Stimulated activated CD8-positive, alpha-beta memory T cell treated with anti-CD3 and anti-CD28 coated beads, Interleukin-4, amount 100 ng/mL, for 48 hours (primary cell): ENCODE measurements around the gene MTRR.
"Not testable (repeated sequence)": the region's sequence is repeated elsewhere in the genome, so short reads cannot be mapped to it uniquely, and the experiment has no call there.

ENCODE experiments used
- DNase-seq: peaks from one replicate; pipeline ENCODE4 v3.0.0-alpha.2; 2020

Gene MTRR

DNA sequence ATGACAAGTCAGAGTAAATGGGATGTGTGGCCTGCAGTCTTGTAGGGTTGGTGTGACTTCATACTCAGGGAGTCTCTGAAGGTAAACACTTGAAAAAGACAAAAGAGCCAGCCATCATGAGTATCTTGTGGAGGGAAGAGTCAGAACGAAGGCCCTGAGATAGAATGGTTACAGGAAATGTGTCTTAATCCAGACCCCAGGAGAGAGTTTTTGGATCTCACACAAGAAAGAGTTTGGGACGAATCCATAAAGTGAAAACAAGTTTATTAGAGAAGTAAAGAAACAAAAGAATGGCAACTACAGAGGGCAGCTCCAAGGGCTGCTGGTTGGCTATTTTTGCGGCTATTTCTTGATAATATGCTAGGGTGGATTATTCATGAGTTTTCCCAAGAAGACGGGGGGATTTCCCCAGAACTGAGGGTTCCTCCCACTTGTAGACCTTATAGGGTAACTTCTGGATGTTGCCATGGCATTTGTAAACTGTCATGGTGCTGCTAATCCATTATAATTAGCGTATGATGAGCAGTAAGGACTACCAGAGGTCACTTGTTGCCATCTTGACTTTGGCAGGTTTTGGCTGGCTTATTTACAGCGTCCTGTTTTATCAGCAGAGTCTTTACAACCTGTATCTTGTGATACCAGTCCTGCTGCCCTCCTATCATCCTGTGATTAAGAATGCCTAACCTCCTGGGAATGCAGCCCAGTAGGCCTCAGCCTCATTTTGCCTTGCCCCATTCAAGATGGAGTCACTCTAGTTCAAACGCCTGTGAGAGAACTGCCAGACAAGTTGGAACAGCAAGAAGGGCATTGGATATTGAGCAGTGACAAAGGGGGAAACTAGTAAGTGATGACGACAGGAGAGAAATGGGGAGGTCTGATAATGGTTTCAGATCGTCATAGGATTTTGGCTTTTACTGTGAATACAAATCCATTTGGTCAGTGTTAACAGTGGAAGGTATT lies 34.0 kb downstream of the MTRR start:
- no peak for DNase-seq

- no peak for DNase-seq
Measured at GRCh38 chr5:7904170-7904569, 35.2 kb downstream of the MTRR start.

- DNase-seq: no peak
Measured at GRCh38 chr5:7907612-7908011, 38.7 kb downstream of the MTRR start.

GRCh38 chr5:7908317-7908716 lies 39.4 kb downstream of the MTRR start:
- DNase-seq: no peak

DNA sequence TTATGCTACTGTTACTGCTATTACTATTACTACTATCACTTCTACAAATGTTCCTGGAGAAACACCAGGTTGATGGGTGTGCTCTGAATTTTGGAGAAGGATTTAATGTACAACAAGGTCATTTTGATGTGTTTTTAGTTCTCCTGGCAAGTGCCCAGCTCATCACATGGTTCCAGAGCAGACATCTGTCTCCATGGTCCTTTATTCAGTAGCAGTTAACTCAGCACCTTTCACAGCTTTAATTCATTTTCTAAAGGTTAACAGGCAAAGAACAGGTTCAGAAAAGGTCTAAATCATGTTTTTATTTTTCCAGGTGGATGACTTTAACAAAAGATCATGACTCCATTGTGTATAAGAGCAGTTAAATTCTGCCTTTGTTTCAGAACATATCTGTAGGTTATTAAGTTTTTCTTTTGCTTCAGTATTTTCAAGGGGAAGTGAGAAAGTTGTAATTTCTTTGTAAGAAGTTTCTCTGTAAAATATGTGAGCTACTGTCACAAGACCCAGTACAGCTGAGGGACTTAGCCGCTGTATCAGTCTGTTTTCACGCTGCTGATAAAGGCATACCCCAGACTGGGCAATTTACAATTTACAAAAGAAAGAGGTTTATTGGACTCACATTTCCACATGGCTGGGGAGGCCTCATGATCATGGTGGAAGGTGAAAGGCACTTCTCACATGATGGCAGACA lies 41.9 kb downstream of the MTRR start:
- DNase-seq: no peak

- not testable (repeated sequence) for DNase-seq
Measured at GRCh38 chr5:7911429-7911771, 42.5 kb downstream of the MTRR start.

DNA sequence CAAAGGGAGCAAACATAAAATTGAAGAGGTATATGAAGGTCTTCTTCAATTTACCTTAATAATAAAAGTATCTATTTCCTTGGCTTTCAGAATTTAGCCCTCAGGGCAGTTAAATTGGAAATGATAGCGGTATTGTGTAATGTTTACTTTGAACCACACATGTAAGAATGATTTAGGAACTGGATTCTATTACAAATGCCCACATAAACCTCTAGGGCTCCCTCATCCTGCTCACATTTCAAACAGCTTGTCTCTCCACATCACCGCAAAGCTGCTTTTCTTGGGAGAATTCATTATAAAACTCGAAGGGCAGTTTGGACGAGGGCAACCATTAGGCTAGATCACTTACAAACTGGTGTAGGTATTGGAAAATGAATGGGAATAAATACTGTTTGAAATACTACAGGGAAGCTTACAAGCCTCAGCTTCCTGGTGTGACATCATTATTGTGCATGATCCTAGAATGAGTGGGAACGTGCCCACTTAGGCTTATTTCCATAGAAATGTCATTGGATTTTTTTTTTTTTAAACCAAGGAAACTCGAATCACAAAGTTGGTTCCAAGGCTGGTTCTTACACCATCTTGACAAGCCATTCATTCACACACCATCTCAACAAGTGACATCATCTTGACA lies 47.3 kb downstream of the MTRR start:
- no peak for DNase-seq

GRCh38 chr5:7917130-7918123 lies 48.5 kb downstream of the MTRR start:
- DNase-seq: no peak

- DNase-seq: no peak
Measured at GRCh38 chr5:7925961-7926695, 57.2 kb downstream of the MTRR start.

- DNase-seq: no peak
Measured at GRCh38 chr5:7926720-7927119, 57.8 kb downstream of the MTRR start.

DNA sequence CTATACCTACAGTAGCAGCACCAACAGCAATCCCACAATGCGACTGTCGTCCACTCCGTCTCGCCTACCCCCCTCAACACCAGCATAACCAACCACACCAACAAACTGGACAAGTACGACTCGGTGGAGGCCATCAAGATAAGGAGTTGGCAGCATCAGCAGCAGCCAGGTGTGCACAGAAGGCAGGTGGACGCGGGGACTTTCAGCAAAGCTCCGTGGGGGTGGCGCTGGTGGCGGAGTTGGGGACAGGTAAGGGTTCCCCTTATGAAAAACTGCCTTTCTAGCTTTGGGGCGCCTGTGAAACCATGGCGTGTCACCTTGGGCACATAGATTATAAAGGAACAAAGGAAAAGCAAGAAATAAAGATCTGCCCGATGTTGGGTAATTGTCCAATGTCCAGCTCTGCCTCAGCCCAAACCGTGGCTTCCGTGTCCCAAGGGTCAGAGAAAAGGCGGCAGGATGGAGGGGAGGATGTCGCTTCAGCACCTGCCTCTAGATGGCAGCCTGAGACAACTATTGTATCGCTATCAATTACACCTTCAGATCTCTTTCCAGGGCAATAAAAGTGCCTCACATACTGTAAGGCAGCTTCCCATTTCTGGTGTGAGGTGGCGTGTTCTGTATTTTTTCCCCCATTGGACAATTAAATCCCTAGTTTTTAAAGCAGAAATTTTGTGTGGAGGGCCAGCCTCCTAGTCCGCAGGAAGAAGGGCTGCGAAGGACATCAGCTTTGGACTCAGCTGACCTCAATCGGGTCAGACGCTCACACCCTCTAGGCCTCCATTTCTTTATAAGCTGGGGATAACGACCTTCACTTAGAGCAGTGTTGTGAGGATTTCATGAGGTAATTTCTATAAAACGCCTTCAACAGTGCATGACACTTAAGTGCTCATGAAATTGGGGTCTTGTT lies 58.8 kb downstream of the MTRR start:
- peak; percentile 59 for DNase-seq

DNA sequence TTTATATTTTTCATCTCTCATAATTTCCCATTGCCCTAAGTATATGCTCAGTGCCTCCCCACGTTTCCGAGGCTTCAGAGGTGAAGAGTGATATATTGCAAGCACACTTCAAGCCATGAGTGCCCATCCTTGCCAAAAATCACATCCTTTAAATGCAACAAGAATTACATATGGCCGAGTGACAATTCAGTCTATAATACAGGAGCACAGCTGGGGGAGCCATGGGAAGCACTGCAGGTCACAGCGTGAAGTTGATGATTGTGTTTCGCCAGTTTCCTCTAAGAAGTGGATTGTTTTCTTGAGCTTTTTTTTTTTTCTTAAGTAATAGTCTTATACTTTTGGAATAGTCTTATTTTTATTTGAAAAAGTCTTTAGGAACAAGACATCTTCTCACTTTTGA lies 61.1 kb downstream of the MTRR start:
- DNase-seq: no peak

- DNase-seq: no peak
Measured at GRCh38 chr5:7941692-7942091, 72.7 kb downstream of the MTRR start.

DNA sequence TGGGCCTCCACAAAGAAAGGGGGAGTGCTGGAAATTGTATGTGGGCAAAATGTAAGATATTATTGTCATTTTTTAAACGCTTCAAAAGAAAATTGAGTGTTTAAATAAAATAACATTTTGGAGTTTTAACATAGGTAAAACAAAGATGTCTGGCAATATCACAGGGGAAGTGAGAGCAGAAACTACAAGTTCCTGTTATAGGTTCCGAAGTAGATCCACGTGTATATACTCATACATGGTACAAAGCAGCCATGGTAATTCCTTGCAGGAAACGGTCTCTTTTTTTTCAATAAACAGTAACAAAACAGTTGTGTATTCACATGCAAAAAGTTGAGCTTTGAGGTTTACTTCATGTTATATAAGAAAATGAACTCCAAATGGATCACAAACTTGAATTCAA lies 78.4 kb downstream of the MTRR start:
- DNase-seq: no peak
